Measurements from ENCODE around the gene SMYD2. TPM values are rescaled to one million over a fixed set of nuclear protein-coding genes. Genes with fewer than 3 reads are reported as not detected.

Gene SMYD2
- total RNA-seq, 2 donors from 2014 or later: 21.8 to 23.0 TPM

DNA sequence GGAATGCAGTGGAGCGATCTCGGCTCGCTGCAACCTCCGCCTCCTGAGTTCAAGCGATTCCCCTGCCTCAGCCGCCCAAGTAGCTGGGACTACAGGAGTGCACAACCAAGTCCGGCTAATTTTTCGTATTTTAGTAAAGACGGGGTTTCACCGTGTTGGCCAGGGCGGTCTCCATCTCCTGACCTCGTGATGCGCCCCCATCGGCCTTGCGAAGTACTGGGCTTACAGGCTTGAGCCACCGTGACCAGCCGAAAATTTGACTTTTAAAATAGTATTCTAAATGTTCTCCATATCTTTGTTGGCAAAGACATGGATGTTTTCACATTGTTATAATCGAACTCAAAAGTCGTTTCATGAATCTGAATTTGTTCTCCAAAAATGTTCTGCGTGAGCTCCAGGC is 36.7 kb upstream of the SMYD2 start:
- no peaks in the 10 kb centered on the region for H3K4me1 ChIP-seq
- TF ChIP-seq, protein P1, sequence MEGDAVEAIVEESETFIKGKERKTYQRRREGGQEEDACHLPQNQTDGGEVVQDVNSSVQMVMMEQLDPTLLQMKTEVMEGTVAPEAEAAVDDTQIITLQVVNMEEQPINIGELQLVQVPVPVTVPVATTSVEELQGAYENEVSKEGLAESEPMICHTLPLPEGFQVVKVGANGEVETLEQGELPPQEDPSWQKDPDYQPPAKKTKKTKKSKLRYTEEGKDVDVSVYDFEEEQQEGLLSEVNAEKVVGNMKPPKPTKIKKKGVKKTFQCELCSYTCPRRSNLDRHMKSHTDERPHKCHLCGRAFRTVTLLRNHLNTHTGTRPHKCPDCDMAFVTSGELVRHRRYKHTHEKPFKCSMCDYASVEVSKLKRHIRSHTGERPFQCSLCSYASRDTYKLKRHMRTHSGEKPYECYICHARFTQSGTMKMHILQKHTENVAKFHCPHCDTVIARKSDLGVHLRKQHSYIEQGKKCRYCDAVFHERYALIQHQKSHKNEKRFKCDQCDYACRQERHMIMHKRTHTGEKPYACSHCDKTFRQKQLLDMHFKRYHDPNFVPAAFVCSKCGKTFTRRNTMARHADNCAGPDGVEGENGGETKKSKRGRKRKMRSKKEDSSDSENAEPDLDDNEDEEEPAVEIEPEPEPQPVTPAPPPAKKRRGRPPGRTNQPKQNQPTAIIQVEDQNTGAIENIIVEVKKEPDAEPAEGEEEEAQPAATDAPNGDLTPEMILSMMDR (IDR thresholded peaks at IDR 0.05): no peak
- H3K36me3 ChIP-seq: no peaks in the 10 kb centered on the region
- H3K9ac ChIP-seq (ENCODE audit: low read depth in 2 of 2, low read length in 2 of 2): no peak overlapping the region
- no peak overlapping the region for H3K27ac ChIP-seq
- no peaks in the 10 kb centered on the region for H3K27me3 ChIP-seq
- no peak overlapping the region for H3K4me3 ChIP-seq
- no peaks in the 10 kb centered on the region for H3K9me3 ChIP-seq
- DNase-seq: no peak
- intact Hi-C loops (cut with DNase I): no loop called here

DNA sequence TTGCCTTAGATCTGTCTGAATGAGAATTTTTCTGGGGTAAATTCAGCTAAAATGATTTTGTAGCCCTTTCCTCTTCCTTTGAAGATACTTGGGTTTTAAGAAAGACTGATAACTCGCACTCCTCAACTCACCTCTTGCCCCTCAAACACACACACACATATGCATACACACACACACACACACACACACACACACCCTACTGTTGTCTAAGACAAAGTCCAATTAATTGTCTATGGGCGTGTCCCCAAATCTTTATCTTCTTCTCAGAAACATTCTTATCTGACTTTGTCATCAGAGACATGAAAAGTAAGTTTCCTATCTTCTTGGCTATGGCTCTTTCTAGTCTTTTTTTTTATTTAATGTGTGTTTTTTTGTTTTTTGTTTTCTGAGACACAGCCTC is 36.1 kb upstream of the SMYD2 start:
- TF ChIP-seq, protein P1 (IDR thresholded peaks at IDR 0.05): no peak
- DNase-seq: no peak
- no peaks in the 10 kb centered on the region for H3K9me3 ChIP-seq
- H3K9ac ChIP-seq (ENCODE audit: low read depth in 2 of 2, low read length in 2 of 2): no peak overlapping the region
- H3K27me3 ChIP-seq: no peaks in the 10 kb centered on the region
- no peak overlapping the region for H3K27ac ChIP-seq
- no peaks in the 10 kb centered on the region for H3K4me1 ChIP-seq
- intact Hi-C loops (cut with DNase I): no loop called here
- no peak overlapping the region for H3K4me3 ChIP-seq
- no peaks in the 10 kb centered on the region for H3K36me3 ChIP-seq

DNA sequence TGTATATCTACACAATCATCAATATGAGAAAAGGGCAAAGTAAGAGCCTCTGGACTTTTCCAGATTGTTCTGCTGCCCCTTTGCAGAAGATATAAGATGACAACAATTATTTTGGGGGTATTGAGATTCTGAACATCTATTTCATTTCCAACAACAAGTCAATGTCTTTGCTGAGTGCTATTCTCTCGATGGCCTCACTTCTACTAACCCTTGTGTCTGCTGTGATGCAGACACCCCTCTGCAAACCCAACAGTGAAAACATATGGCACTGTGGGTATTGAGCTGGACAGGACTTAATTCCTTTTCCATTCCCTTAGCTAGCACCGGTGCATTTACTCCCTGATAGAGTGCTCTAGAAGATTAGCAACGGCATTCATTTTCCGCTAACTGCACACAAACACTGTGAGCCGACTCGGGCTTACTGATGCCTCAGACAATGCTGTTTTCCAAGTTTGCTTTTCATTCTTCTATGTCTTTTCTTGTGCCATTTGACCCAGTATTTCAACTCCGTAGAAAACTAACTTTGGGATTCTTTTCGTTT is 33.4 kb upstream of the SMYD2 start:
- DNase-seq: no peak
- intact Hi-C loops (cut with DNase I): no loop called here
- Histone ChIP-seq H3K9me3 (no peaks in the 10 kb centered on the region), H3K27me3 (no peaks in the 10 kb centered on the region), H3K4me3 (no peak overlapping the region), H3K36me3 (no peaks in the 10 kb centered on the region), H3K27ac (no peak overlapping the region), H3K4me1 (no peaks in the 10 kb centered on the region), H3K9ac (ENCODE audit: low read depth in 2 of 2, low read length in 2 of 2) (no peak overlapping the region)
- TF ChIP-seq, protein P1 (IDR thresholded peaks at IDR 0.05): no peak

DNA sequence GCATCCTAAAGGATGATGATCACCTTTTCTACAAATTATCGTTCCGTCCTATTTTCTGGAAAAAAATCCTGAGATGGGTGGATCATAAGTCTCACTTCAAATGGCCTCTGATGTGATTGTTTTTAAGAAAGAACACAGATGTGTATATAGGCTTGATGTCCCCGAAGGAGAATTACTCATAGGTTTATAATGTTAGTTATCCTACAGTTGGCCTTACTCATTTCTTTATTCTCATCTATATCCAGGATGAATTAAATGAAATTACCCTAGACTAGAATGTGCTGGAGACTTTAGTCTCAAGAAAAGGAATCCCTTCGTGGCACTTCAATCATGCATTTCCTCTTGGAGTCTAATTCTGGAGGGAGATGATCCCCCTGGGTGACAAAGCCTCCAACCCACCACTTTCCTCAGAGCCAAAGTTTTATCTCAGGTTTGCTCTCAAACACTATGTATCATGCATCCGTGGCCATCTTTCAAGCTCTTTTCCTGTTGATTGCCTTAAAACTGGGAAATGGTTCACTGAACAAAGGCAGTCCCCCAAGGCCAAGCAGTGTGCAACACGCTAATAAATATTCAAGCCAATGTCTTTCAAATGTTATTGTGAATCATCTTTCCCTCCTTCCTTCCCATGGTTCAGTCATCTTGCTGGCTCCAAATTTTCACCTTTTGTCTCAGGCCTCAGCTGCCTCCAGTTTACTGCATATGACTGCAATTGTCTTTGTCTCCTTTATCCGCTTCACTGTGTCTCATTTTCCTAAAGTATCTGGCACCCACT is 32.5 kb upstream of the SMYD2 start:
- Histone ChIP-seq H3K9me3 (no peaks in the 10 kb centered on the region), H3K9ac (ENCODE audit: low read depth in 2 of 2, low read length in 2 of 2) (no peak overlapping the region), H3K36me3 (no peaks in the 10 kb centered on the region), H3K27me3 (no peaks in the 10 kb centered on the region), H3K4me1 (no peaks in the 10 kb centered on the region), H3K4me3 (no peak overlapping the region), H3K27ac (no peak overlapping the region)
- TF ChIP-seq, protein P1 (IDR thresholded peaks at IDR 0.05): no peak
- no peak for DNase-seq
- intact Hi-C loops (cut with DNase I): no loop called here

DNA sequence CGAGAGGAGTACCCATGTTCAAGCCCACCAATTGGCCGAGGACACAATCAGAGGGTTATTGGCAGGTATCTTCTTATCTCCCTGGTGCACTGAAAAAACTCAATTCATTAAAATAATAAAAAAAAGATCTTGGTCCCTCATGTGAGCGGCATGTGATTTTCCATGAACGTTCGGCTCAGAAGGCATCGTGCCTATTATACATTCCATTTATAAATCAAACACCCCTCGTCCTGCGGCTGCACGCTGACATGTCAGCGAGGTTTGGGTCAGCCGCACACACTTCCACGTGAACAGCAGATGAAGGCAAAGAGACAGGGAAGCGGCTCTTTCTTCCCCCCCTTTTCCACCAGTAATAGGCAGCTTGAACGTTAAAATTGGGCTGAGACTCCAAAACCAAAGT is 31.3 kb upstream of the SMYD2 start:
- Histone ChIP-seq H3K36me3 (no peaks in the 10 kb centered on the region), H3K9me3 (no peaks in the 10 kb centered on the region), H3K9ac (ENCODE audit: low read depth in 2 of 2, low read length in 2 of 2) (no peak overlapping the region), H3K4me3 (no peak overlapping the region), H3K27me3 (no peaks in the 10 kb centered on the region), H3K4me1 (no peaks in the 10 kb centered on the region), H3K27ac (no peak overlapping the region)
- DNase-seq: no peak
- TF ChIP-seq, protein P1 (IDR thresholded peaks at IDR 0.05): no peak
- intact Hi-C loops (cut with DNase I): no loop called here
